ENCODE data around the gene C5orf22. TPM values are rescaled to one million over a fixed set of nuclear protein-coding genes. Genes with fewer than 3 reads are reported as not detected.

Gene C5orf22
- total and polyA plus RNA-seq, 2 donors (not counting 3 experiments of a cell fraction or from before 2014, with no cell fraction given) = 11.7 to 27.5 TPM

DNA sequence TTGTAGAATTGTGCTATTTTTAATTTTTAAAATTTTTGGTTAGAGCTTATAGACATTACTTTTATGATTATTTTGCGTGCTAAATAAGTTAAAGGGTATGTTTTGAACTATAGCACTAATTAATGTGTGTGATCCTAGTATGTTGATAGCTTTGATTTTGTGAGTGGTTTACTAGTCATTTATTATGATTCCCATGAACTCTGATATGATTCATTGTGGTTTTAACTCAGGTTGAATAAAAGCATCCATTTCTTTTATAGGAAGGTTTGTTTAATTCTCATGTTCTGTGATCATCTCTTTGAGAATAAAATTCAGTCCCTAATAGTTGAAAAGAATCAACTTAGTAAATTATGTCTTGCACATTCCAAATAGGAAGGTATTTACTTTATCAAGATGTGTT is 22.5 kb downstream of the C5orf22 start:
- H3K9me1 ChIP-seq (replicated peaks; ENCODE audit: control insufficient read depth, extremely low read depth, insufficient read depth, low read length) = no peaks in the 10 kb centered on the region
- H3K9me3 ChIP-seq (replicated peaks; ENCODE audit: control insufficient read depth, insufficient read depth, low read length) = no peaks in the 10 kb centered on the region
- no peaks in the 10 kb centered on the region for H4K20me1 ChIP-seq (replicated peaks; ENCODE audit: control insufficient read depth, extremely low read depth, insufficient read depth, low read length)
- no peaks in the 10 kb centered on the region for H3K79me2 ChIP-seq (ENCODE audit: control insufficient read depth, insufficient read depth, low read length)
- no peak for TF ChIP-seq EZH2 (IDR thresholded peaks at IDR 0.05; ENCODE audit: borderline replicate concordance, low read depth, low read length, severe bottlenecking)
- TF ChIP-seq POLR2AphosphoS5 (IDR thresholded peaks at IDR 0.05; ENCODE audit: insufficient read depth, low read depth, low read length) = no peak
- TF ChIP-seq, protein P1, sequence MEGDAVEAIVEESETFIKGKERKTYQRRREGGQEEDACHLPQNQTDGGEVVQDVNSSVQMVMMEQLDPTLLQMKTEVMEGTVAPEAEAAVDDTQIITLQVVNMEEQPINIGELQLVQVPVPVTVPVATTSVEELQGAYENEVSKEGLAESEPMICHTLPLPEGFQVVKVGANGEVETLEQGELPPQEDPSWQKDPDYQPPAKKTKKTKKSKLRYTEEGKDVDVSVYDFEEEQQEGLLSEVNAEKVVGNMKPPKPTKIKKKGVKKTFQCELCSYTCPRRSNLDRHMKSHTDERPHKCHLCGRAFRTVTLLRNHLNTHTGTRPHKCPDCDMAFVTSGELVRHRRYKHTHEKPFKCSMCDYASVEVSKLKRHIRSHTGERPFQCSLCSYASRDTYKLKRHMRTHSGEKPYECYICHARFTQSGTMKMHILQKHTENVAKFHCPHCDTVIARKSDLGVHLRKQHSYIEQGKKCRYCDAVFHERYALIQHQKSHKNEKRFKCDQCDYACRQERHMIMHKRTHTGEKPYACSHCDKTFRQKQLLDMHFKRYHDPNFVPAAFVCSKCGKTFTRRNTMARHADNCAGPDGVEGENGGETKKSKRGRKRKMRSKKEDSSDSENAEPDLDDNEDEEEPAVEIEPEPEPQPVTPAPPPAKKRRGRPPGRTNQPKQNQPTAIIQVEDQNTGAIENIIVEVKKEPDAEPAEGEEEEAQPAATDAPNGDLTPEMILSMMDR (IDR thresholded peaks at IDR 0.05; ENCODE audit: extremely low read depth in 1 of 2, insufficient read depth in 1 of 2, low read depth in 1 of 2, low read length in 2 of 2) = no peak
- no peak for TF ChIP-seq JUN (IDR thresholded peaks at IDR 0.05; ENCODE audit: borderline replicate concordance, insufficient read depth, insufficient read length, low read depth)
- no peak for TF ChIP-seq FOS (IDR thresholded peaks at IDR 0.05; ENCODE audit: borderline replicate concordance, insufficient read depth, low read length)
- no peak for TF ChIP-seq POLR2A (IDR thresholded peaks at IDR 0.05; ENCODE audit: low read depth, low read length)
- TF ChIP-seq, protein P2, sequence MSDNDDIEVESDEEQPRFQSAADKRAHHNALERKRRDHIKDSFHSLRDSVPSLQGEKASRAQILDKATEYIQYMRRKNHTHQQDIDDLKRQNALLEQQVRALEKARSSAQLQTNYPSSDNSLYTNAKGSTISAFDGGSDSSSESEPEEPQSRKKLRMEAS (IDR thresholded peaks at IDR 0.05; ENCODE audit: insufficient read depth, insufficient read length) = no peak
- no peak for TF ChIP-seq MYC (IDR thresholded peaks at IDR 0.05; ENCODE audit: low read depth, low read length)
- no peak for TF ChIP-seq GATA2 (IDR thresholded peaks at IDR 0.05; ENCODE audit: insufficient read depth, insufficient read length, low read depth, low read length)
- ChIA-PET POLR2A (no interaction called here), CTCF (no interaction called here)
- no TSS peak for BruUV-seq (replicated peaks)
- H3K9ac ChIP-seq (replicated peaks; ENCODE audit: extremely low read depth, insufficient read depth, low read length) = no peak overlapping the region
- no peak overlapping the region for H3K27ac ChIP-seq (ENCODE audit: insufficient read depth, low read depth, low read length)
- H3K4me1 ChIP-seq (ENCODE audit: control insufficient read depth, extremely low read depth, insufficient read depth, low read length) = no peaks in the 10 kb centered on the region
- DNase-seq (ENCODE audit: low read depth, low spot score) (no peak), FAIRE-seq (no peak)
- no peak overlapping the region for H3K4me2 ChIP-seq (ENCODE audit: insufficient read depth, low read length)
- no peaks in the 10 kb centered on the region for H3K27me3 ChIP-seq (ENCODE audit: control insufficient read depth in 2 of 2, insufficient read depth in 2 of 2, low read length in 2 of 2)
- intact Hi-C loops (cut with micrococcal nuclease) (no loop called here), dilution Hi-C loops (cut with MboI; ENCODE audit: extremely low pct_ligation_motif_present, low sequenced_read_pairs) (no loop called here)
- H3K36me3 ChIP-seq (ENCODE audit: control insufficient read depth in 2 of 2, extremely low read depth in 1 of 2, insufficient read depth in 2 of 2, low read length in 2 of 2) = peaks cover 6 to 7% of the 10 kb centered on the region in 2 experiments
- no peak overlapping the region for H3K4me3 ChIP-seq (replicated peaks in 1 of 3; ENCODE audit: insufficient read depth in 1 of 3, low read depth in 1 of 3, low read length in 3 of 3)
- no peak overlapping the region for H2AFZ ChIP-seq (ENCODE audit: low read depth, low read length)
